Activated T-cell treated with anti-CD3 and anti-CD28 coated beads for 1 hour (primary cell): ENCODE data around the gene MAP1LC3B.

ENCODE experiments used
- DNase-seq: peaks from one replicate; pipeline ENCODE4 v3.0.0-alpha.2; 2020; ENCODE audit warnings: low read depth

Gene MAP1LC3B

DNA sequence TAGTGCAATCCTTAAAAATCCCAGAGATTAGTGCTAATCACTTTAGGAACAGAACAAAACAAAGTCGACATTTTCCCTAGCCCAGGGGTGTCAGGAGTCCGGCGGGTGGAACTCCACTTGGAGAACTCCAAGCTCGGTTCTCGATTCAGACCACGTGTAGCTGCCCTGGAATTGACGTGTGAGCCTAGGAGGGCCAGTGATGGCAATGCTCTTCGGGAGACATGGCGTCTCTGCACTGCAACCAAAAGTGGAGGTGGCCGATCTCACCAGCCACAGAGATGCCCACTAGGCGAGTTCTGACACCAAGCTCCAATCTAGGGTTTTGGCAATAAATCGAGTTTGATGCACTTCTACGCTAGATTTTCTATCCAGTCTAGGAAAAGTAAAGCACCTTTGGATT lies 17.6 kb downstream of the MAP1LC3B start:
- DNase-seq: no peak

DNA sequence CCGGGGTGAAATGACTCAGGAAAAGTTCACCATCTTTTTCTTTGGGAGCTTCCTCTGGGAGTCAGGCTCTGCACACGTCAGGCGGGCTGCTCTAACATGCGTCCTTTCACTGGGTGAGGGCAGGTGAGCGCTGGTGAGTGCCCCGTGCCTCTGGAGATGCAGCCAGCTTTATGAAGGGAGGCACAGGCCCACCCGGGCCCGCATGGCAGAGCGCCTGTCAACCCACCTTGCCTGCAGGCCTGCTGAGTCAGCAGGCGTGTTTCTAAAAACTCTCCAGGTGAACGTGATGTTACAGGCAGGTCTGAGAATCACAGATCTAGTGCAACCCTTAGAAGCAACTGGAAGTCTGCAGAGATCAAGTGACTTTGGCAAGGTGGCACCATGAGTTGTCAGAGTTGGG lies 18.4 kb downstream of the MAP1LC3B start:
- DNase-seq: no peak

DNA sequence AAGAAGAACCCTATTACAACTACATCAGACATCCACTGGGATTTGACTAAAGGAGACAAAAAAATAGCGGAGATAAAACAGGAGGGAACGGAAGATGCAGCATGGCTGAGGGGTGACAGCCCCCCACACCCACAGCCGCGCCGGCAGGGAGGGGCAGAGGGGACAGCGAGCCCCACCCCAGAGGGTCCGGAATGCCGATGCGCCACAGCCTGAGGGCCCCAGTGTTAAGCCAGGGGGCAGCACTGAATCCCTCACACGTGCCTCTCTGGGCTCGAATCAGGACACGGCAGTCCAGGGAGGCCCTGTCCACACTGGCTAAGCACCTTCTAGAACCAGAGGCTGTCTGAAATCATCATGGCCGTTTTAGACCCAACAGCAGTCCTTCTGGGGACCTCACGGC lies 18.8 kb downstream of the MAP1LC3B start:
- DNase-seq: no peak

GRCh38 chr16:87411375-87412271 lies 19.5 kb downstream of the MAP1LC3B start:
- DNase-seq: no peak

GRCh38 chr16:87412371-87412995 lies 20.3 kb downstream of the MAP1LC3B start:
- DNase-seq: no peak

DNA sequence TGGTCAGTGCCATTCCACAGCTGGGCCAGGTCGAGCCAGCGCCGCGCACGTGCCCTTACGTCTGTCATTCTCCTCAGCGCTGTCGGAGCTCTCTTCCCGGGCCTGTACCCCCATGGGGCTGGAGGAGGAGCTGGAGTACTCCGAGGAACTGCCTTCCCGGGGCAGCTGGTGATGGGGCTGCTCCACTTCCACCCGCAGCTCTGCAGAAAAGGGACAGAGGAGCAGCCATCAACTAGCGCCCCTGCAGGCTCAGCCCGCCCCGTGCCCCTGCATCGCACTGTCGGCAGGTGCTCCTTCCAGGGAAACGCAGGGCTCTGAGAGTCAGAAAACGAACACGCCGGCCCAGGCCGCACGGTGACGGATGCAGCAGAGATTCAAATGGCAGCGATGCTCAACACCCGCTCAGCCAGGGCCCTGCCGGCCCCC lies 20.9 kb downstream of the MAP1LC3B start:
- no peak for DNase-seq

GRCh38 chr16:87414251-87414680 lies 22.1 kb downstream of the MAP1LC3B start:
- no peak for DNase-seq

DNA sequence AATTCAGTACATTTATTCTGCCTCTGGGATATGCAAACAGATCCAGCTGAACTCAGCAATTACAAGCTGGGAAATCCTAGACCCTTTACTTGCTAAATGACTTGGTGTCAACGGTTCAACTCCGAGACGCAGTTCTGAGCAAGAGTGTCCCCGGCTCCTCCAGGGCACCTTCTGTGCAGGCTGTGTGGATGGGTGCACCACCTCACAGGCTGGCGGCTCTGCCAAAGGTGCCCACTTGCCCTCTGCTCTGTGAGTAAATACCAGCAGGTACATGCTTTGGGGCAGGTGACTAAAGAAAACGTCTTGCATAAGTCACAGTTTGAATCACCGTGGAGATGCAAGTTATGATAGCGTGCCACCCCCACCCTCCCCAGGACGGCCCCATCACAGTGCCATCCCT lies 23.3 kb downstream of the MAP1LC3B start:
- DNase-seq: no peak

- DNase-seq: peak; percentile 24
These were observed 24.8 kb downstream of the MAP1LC3B start for GRCh38 chr16:87416826-87417527.

- DNase-seq: no peak
These were observed 25.4 kb downstream of the MAP1LC3B start for GRCh38 chr16:87417528-87417910.

DNA sequence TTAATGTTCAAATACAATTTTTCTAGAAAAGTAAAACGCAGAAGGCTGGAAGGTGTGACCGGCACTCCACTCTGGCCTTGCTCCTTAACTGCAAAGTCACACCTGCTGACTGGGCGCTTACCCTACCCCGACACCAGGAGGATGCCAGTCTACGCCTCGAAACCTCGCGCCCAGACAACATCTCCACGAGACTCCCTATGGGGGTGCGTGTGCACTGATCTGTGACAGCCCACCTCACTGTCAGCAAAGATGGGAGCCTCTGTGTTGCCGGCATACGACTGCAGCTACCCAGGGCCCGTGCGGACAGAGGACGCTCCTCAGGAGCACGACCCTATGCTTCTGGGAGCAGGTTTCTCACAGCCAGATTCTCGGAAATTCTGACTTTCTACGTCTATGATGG lies 26.1 kb downstream of the MAP1LC3B start:
- no peak for DNase-seq

- DNase-seq: no peak
These were observed 26.5 kb downstream of the MAP1LC3B start for GRCh38 chr16:87418644-87419043.

DNA sequence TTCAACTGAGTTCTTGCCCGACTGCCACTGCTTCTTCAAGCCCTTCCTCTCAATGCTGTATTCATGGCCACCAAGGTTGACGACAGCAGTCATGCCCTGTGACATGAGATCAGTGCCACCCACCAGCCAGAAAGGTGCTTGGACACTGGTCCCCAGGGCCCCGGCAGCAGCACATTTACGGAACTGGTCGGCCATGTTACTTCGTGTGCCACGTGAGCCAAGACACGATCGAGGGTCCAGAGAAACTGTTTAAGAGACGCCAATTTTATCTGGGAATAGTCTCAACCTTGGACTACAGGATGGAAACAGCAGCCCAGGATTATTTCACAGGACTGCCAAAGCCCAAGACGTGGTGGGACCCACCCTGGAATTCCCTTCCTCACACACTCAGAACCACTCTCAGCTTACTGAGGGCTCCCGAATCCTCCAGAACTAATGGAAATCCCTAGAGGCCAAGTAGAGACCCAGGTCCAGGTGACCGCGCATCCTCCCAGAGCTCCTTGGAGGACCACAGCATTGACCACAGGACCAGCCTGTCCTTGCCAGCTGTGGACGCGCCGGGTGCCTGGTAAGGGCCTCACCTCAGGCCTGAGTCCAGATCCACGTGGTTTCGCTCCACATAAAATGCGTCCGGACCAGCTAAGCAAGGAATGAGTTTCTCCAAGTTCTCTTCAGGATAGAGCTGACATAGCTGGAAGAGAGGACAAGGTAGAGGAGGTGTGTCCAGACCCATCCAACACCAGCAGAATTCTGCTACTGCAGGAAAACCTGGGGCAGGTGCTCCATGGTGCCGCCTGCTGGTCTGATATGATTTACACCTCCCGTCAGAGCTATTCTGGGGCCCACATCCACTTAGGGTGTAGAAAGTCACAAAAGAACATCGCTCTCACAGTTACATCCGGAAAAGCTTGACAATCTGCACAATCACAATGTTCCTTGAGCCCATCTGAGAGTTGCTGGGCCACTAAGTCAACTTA lies 28.2 kb downstream of the MAP1LC3B start:
- DNase-seq: no peak

GRCh38 chr16:87421003-87421912 lies 29.1 kb downstream of the MAP1LC3B start:
- no peak for DNase-seq

- DNase-seq: no peak
These were observed 30.0 kb downstream of the MAP1LC3B start for GRCh38 chr16:87422106-87422505.

DNA sequence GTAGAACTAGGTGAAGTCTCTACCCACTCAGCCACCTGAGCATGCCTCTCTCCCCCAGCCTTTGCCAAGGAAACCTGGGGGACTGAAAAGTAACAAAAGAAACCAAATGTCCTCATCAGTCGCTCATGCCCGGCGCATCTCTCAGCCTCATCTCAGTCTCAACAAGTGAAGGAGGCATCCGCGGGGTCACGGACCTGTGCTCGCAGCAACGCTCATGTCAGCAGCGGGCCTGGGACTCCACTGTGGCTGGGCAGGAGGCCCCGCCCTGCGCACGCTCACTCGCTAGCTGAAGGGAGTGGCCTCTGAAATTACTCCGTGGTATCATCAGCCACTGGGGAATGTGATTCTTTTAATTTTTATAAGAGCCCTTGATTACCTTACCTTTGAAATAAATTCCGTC lies 31.3 kb downstream of the MAP1LC3B start:
- DNase-seq: no peak

DNA sequence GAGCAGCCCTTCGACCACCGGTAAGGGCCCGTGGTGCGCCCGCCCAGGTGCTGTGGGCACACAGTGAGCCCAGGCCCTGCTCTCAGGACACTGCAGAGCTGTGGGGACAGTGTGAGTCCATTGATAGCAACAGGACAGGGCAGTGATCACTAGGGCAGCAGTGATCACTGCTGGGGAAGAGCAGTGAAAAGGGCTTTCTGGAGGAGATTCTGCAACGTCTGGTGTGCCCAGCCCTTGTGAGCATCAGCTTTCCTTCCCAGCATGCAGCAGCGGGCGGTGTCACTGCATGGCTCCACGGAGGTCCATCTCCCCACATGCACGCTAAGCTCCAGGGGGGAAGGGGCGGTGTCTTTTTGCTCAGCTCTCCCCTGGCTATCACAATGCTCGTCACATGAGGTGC lies 32.1 kb downstream of the MAP1LC3B start:
- no peak for DNase-seq

- no peak for DNase-seq
These were observed 33.8 kb downstream of the MAP1LC3B start for GRCh38 chr16:87425941-87426340.

- DNase-seq: no peak
These were observed 34.5 kb downstream of the MAP1LC3B start for GRCh38 chr16:87426423-87427215.

GRCh38 chr16:87431926-87432325 lies 39.8 kb downstream of the MAP1LC3B start:
- DNase-seq: no peak
